K562 (cell line): ENCODE measurements around the gene IP6K3.

Source experiments
- ATF7 ChIP-seq: fragments of 450-650 bp; IDR thresholded peaks from 2 replicates; pipeline ENCODE4 v1.7.1; 2014; ENCODE audit warnings: mild to moderate bottlenecking, moderate library complexity
- BRF2 ChIP-seq: IDR thresholded peaks from 3 replicates; pipeline ENCODE4 v1.6.1; 2011; ENCODE audit warnings: borderline replicate concordance, mild to moderate bottlenecking; ENCODE audit not compliant: insufficient read length, insufficient read depth
- EP300 ChIP-seq: IDR thresholded peaks from 2 replicates; pipeline ENCODE4 v1.6.1; 2012; ENCODE audit warnings: low read length, improper control_type of control experiment
- HNRNPK ChIP-seq: fragments of 200-400 bp; formaldehyde crosslinking; IDR thresholded peaks from one replicate; pipeline ENCODE4 v1.6.1; 2018; ENCODE audit warnings: mild to moderate bottlenecking, low read depth, low read length; ENCODE audit not compliant: poor library complexity, severe bottlenecking
- NCOA4 ChIP-seq: fragments of 450-650 bp; IDR thresholded peaks from 2 replicates; pipeline ENCODE4 v1.6.1; 2018; ENCODE audit warnings: mild to moderate bottlenecking; ENCODE audit not compliant: partially characterized antibody
- TCF3 ChIP-seq: sonication (generic); formaldehyde crosslinking; IDR thresholded peaks from 2 replicates; pipeline ENCODE4 v1.4.0; 2020; ENCODE audit warnings: mild to moderate bottlenecking, missing genetic modification reagents
- TEAD1 ChIP-seq, 2 experiments: fragments of 450-650 bp in 1 of 2; sonication (generic) in 1 of 2; formaldehyde crosslinking; IDR thresholded peaks; 2 replicates each; pipeline versions ENCODE4 v1.4.0 to v1.8.0; 2020 to 2022; ENCODE audit warnings: mild to moderate bottlenecking in 2 of 2, missing genetic modification reagents in 1 of 2
- ZNF384 ChIP-seq: IDR thresholded peaks from 2 replicates; pipeline ENCODE4 v1.6.1; 2012; ENCODE audit warnings: low read depth, low read length, improper control_type of control experiment
- ZNF668 ChIP-seq: fragments of 250-450 bp; sonication (Bioruptor Pico); IDR thresholded peaks from 2 replicates; pipeline ENCODE4 v1.8.0; 2022; ENCODE audit warnings: mild to moderate bottlenecking, inconsistent platforms

GRCh38 chr6:33737267-33738026 is 9.3 kb downstream of the IP6K3 start:
- TF ChIP-seq TCF3 (CRISPR knock-in tag) = no peak
- TF ChIP-seq BRF2 = no peak
- no peak for TF ChIP-seq NCOA4
- no peak for TF ChIP-seq EP300
- no peak for TF ChIP-seq HNRNPK
- TF ChIP-seq ZNF668 = no peak
- no peak for TF ChIP-seq ATF7
- TF ChIP-seq ZNF384 = no peak
- TF ChIP-seq TEAD1 (CRISPR knock-in tag; IDR thresholded peaks at IDR 0.05) = no peak
